ENCODE measurements around the gene SEC31A. TPM values are rescaled to one million over a fixed set of nuclear protein-coding genes. Genes with fewer than 3 reads are reported as not detected.
A peak's percentile ranks its signal among the peaks of the same experiment; 100 is the strongest.
"Not testable (repeated sequence)": the region's sequence is repeated elsewhere in the genome, so short reads cannot be mapped to it uniquely, and the experiment has no call there.

The SEC31A gene
- total RNA-seq, 2 experiments from 2014 or later = 87.8 to 88.1 TPM

DNA sequence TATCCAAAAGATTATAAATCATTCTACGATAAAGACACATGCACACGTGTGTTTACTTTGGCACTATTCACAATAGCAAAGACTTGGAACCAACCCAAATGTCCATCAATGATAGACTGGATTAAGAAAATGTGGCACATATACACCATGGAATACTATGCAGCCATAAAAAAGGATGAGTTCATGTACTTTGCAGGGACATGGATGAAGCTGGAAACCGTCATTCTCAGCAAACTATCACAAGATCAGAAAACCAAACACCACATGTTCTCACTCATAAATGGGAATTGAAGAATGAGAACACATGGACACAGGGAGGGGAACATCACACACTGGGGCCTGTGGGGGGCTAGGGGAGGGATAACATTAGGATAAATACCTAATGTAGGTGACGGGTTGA is 57.9 kb downstream of the SEC31A start:
- H3K27ac Mint-ChIP-seq; H3K4me3 Mint-ChIP-seq; H3K4me1 Mint-ChIP-seq (ENCODE audit: low read depth); CTCF ChIA-PET; H3K9me3 Mint-ChIP-seq; H3K27me3 Mint-ChIP-seq; POLR2A ChIA-PET; DNase-seq; intact Hi-C loops (cut with micrococcal nuclease): not testable (repeated sequence)
- peaks cover 33% of the 10 kb centered on the region for H3K36me3 Mint-ChIP-seq

DNA sequence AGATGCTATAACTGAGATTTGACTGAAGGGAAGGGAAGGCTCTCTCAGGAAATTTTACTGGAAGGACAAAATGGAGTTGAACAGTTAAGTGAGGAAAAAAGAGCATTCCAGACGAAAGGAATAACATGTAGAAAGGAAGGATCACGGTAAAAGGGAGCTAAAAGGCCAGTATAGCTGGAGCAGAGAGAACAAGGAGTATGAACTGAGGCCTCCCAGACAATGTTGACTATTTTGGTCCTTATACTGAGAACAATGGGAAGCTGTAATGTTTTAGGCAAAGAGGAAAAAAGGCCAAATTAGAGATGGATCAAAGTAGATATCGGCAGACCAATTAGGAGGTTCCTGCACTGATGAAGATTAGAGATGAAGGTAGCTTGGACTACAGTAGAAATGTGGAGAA is 65.5 kb downstream of the SEC31A start:
- Mint-ChIP-seq H3K27me3 (no peaks in the 10 kb centered on the region), H3K4me1 (ENCODE audit: low read depth) (peaks cover 2% of the 10 kb centered on the region), H3K4me3 (no peak overlapping the region), H3K27ac (no peak overlapping the region), H3K9me3 (no peaks in the 10 kb centered on the region), H3K36me3 (peaks cover 40% of the 10 kb centered on the region)
- intact Hi-C loops (cut with micrococcal nuclease) = no loop called here
- ChIA-PET POLR2A (no interaction called here), CTCF (interaction anchor here (1.1 kb wide), 1 partner anchor 9 kb away, joined by 4 read pairs; no protein-coding TSS in a partner anchor)
- no peak for DNase-seq

DNA sequence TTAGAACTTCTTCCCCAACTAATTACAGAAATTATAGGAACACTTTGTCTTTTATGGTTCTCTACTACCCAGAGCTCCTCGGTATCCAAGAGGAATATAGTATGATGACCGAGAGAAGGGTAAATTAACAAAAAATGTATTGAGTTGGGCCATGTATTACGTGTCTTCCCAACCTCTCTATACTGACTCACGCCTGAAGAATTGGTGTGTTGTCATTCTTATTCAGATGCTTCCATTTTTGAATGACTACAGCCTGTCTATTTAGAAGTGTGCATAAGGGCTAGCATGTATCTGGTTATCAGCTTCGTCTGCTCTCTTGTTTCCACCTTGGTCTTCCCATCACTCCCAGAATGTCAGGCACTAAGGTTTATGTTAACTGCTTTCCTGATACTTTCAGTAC is 67.9 kb downstream of the SEC31A start:
- ChIA-PET CTCF (no interaction called here), POLR2A (no interaction called here)
- Mint-ChIP-seq H3K36me3 (peaks cover 47% of the 10 kb centered on the region), H3K27me3 (no peaks in the 10 kb centered on the region), H3K9me3 (no peaks in the 10 kb centered on the region), H3K27ac (no peak overlapping the region), H3K4me3 (no peak overlapping the region), H3K4me1 (ENCODE audit: low read depth) (peaks cover 2% of the 10 kb centered on the region)
- no peak for DNase-seq
- intact Hi-C loops (cut with micrococcal nuclease) = no loop called here

DNA sequence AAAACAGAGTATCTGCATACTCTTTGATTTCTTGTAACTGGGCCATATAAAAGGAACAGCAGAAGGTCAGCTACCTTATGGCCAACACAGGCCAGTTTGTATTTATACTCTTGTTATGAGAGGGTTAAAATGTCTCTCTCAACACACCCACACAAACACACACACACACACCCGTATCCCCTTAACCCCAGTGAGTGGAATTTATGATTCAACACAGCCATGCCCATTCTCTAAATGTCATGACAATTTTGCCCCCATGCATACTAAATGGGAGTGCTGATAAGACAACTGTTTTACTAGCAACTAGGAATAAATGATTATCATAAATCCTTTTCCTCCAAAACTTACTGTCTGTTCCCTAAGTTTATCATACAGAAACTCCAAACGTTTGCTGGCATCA is 70.3 kb downstream of the SEC31A start:
- ChIA-PET CTCF (no interaction called here), POLR2A (no interaction called here)
- DNase-seq = no peak
- peaks cover 44% of the 10 kb centered on the region for H3K36me3 Mint-ChIP-seq
- H3K9me3 Mint-ChIP-seq = no peaks in the 10 kb centered on the region
- H3K27me3 Mint-ChIP-seq = no peaks in the 10 kb centered on the region
- peak overlapping the region; percentile 26 for H3K27ac Mint-ChIP-seq
- H3K4me1 Mint-ChIP-seq (ENCODE audit: low read depth) = peaks cover 2% of the 10 kb centered on the region
- intact Hi-C loops (cut with micrococcal nuclease) = no loop called here
- H3K4me3 Mint-ChIP-seq = no peak overlapping the region

DNA sequence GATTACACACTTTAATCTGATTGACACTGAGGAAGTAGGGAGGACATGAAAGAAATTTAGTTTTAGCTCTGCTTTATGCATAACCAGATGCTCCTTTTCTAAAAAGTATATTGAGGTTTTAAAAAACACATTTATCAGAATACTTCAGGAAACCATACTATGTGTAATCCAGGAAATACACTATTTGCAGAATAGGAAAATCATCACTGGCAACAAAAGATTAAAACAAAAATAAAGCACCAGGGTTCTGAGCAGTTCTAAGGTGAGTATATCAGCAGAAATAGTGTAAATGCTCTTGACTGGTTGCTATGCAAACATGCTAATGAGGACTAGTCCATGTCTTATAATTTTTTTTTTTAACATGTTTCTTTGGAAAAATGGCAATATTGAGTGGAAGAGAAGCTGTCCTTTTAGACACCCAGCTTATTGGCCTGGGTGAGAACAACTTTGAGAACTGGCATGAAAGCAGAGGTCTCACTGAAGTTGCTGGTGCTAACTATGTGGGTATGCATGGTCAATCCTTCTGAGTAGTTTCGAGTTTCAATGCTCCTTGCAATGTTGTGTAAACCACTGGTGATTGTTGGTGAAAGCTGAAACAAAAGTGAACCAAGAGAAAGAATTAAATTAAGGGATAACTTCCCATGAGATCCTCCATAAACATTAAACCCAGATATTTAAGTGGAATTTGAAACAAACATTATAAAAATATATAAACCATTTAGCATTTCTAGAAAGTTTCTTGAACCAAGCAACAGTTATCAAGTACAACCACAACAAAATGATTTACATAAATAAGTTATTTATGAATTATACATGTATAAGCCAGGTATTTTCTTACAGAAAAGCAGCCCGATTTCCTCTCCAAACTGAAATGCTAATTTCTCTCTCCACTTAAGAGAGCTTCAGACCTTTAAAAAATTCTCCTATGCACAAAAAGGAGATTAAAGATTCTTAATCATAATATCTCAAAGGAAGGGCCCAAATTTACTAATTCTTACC is 72.0 kb downstream of the SEC31A start:
- H3K36me3 Mint-ChIP-seq = peaks cover 33% of the 10 kb centered on the region
- POLR2A ChIA-PET = no interaction called here
- no peak overlapping the region for H3K27ac Mint-ChIP-seq
- H3K4me3 Mint-ChIP-seq = no peak overlapping the region
- CTCF ChIA-PET = interaction anchor here (1.0 kb wide), 1 partner anchor 142 kb away, joined by 3 read pairs; no protein-coding TSS in a partner anchor
- no peak for DNase-seq
- intact Hi-C loops (cut with micrococcal nuclease) = no loop called here
- no peaks in the 10 kb centered on the region for H3K27me3 Mint-ChIP-seq
- H3K4me1 Mint-ChIP-seq (ENCODE audit: low read depth) = peaks cover 2% of the 10 kb centered on the region
- H3K9me3 Mint-ChIP-seq = no peaks in the 10 kb centered on the region

DNA sequence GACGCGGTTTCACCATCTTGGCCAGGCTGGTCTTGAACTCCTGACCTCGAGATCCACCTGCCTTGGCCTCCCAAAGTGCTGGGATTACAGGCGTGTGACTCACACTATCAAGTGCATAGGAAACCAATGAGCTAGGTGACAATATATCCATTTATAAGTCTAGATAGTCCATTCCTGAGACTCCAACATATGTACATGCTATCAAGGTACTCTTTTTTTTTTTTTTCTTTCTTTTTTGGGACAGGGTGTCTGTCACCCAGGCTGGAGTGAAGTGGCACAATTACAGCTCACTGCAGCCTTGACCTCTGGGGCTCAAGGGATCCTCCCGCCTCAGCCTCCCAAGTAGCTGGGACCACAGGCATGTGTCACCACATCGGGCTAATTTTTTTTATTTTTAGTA is 74.1 kb downstream of the SEC31A start:
- CTCF ChIA-PET = interaction anchor here (0.8 kb wide), 1 partner anchor 9 kb away, joined by 4 read pairs; no protein-coding TSS in a partner anchor

DNA sequence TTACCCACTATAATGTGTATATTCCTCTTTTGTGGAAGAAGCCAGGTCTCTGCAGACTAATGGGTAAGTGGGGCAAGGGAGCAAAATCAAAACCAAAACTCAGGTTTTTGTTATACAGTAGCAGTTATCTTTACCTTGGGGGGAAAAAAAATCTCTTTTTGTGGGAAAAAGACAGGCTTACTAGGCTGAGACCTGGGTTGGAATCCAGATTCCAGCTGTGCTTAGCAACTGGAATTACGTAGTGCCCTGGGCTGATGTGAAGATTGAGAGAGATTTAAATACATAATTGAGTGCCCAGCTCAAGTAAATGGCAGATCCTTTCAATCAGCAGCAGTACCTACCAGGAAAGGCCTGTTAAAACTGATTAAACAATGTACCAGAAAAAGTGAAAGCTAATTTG is 76.9 kb downstream of the SEC31A start:
- ChIA-PET POLR2A (no interaction called here), CTCF (no interaction called here)
- no peak overlapping the region for H3K4me3 Mint-ChIP-seq
- no peak overlapping the region for H3K27ac Mint-ChIP-seq
- H3K36me3 Mint-ChIP-seq = peaks cover 14% of the 10 kb centered on the region
- intact Hi-C loops (cut with micrococcal nuclease) = no loop called here
- H3K4me1 Mint-ChIP-seq (ENCODE audit: low read depth) = no peaks in the 10 kb centered on the region
- H3K9me3 Mint-ChIP-seq = no peaks in the 10 kb centered on the region
- no peaks in the 10 kb centered on the region for H3K27me3 Mint-ChIP-seq
- no peak for DNase-seq

More for the DNA sequence above, 74.1 kb downstream of the SEC31A start:
- H3K36me3 Mint-ChIP-seq = peaks cover 20% of the 10 kb centered on the region
- DNase-seq; intact Hi-C loops (cut with micrococcal nuclease); H3K9me3 Mint-ChIP-seq; H3K4me1 Mint-ChIP-seq (ENCODE audit: low read depth); POLR2A ChIA-PET; H3K27me3 Mint-ChIP-seq; H3K27ac Mint-ChIP-seq; H3K4me3 Mint-ChIP-seq: not testable (repeated sequence)

DNA sequence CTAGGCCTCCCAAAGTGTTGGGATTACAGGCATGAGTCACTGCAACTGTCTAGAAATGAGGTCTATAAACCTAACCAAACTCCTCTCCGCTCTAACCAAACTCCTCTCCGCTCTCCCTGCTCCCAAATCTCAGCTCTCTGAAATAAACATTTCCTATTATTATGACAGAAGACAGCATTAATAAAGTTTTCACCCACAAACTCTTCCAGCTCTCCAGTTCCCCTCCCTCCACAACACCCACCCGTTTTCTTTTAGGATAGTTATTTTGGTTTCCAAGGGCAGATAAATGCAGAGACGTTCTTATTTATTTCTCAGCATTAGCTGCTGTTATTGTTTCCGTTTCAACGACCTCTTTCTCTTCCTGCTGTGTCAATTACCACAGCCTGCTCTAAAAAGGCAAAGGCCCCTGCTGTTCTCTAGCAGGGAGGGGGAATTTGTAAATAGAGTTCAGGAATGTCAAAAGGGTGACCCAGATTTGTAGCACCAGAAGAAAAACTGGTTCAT is 79.1 kb downstream of the SEC31A start:
- ChIA-PET POLR2A (no interaction called here), CTCF (no interaction called here)
- H3K27me3 Mint-ChIP-seq = peaks cover 2% of the 10 kb centered on the region

DNA sequence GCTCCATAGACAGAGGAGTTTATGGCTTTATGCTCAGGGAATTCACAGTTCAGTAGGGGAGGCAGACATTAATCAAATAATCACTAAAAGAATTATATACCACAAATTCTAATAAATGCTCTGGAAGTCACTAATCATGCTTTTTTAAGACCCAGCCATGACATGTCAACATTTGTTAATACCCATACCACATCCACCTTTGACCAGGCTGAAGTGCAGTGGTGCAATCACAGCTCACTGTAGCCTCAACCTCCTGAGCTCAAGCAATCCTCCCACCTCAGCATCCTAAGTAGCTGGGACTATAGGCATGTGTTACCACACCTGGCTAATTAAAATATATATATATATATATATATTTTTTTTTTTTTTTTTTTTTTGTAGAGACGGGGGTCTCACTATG is 79.6 kb downstream of the SEC31A start:
- intact Hi-C loops (cut with micrococcal nuclease) = no loop called here
- Mint-ChIP-seq H3K9me3 (no peaks in the 10 kb centered on the region), H3K36me3 (no peaks in the 10 kb centered on the region), H3K4me1 (ENCODE audit: low read depth) (no peaks in the 10 kb centered on the region), H3K4me3 (no peak overlapping the region), H3K27ac (no peak overlapping the region), H3K27me3 (peaks cover 2% of the 10 kb centered on the region)
- ChIA-PET CTCF (no interaction called here), POLR2A (no interaction called here)
- no peak for DNase-seq

More for the DNA sequence above, 79.1 kb downstream of the SEC31A start:
- Mint-ChIP-seq H3K27ac (no peak overlapping the region), H3K4me3 (no peak overlapping the region), H3K36me3 (peaks cover 2% of the 10 kb centered on the region), H3K4me1 (ENCODE audit: low read depth) (no peaks in the 10 kb centered on the region), H3K9me3 (no peaks in the 10 kb centered on the region)
- no peak for DNase-seq
- intact Hi-C loops (cut with micrococcal nuclease) = no loop called here

DNA sequence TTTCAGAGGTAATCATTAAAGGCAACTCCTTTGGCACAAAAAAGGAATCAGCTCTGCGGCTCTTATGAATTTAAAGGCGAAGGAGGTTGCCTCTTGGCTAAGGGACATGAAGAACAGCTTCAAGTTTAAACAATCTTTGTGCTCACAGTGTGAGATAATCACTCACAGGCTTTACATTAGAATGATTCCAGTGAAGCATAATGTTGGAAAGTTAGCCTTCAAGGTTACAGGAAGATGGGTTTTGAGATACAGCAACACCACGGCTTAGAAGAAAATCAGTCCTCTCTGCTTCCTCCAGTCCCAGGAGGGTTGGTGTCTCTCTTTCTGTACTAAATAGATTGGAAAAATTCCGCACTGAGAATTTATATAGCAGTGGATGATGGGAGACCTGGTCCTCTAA is 80.8 kb downstream of the SEC31A start:
- Mint-ChIP-seq H3K4me1 (ENCODE audit: low read depth) (no peaks in the 10 kb centered on the region), H3K4me3 (no peak overlapping the region), H3K27ac (no peak overlapping the region), H3K9me3 (no peaks in the 10 kb centered on the region), H3K27me3 (peaks cover 2% of the 10 kb centered on the region), H3K36me3 (no peaks in the 10 kb centered on the region)
- ChIA-PET POLR2A (no interaction called here), CTCF (no interaction called here)
- no peak for DNase-seq
- intact Hi-C loops (cut with micrococcal nuclease) = no loop called here

DNA sequence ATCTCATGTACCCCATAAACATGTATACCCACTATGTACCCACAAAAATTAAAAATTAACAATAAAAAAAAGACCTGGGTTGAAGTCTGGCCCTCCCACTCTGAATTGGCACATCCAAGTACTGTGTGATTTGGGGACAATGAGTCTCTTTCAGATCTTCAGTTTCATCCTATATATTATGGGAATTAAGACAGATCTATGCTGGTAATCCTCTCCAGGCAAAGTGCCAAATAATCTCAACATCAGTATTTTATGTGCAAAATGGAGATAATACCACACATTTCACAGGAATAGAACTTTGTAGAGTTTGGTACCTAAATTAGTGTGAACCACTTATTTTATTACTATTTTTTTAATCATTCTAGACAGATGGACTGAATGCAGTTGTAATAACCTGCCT is 81.3 kb downstream of the SEC31A start:
- POLR2A ChIA-PET = no interaction called here
- no peak overlapping the region for H3K4me3 Mint-ChIP-seq

DNA sequence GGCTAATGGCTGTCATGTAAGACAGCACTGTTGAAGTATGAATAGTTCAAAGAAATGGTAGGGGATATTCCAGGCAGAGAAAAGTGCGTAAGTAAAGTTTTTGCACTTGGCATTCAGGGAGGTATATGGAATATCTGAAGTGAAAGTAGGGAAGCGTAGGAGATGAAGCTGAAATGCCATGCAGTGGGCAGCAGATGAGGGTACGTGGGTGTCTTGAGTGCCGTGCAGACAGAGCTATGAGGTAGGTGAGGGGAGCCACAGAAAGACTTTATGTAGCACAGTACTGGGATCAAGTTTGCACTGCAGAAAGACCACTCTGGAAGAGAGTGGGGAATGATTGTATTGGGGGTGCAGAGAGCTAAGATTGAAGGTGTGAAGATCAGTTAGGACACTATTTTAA is 87.2 kb downstream of the SEC31A start:
- no peak overlapping the region for H3K4me3 Mint-ChIP-seq
- H3K9me3 Mint-ChIP-seq = no peaks in the 10 kb centered on the region
- peaks cover 22% of the 10 kb centered on the region for H3K27me3 Mint-ChIP-seq
- H3K27ac Mint-ChIP-seq = no peak overlapping the region
- no peaks in the 10 kb centered on the region for H3K36me3 Mint-ChIP-seq
- H3K4me1 Mint-ChIP-seq (ENCODE audit: low read depth) = peaks cover 6% of the 10 kb centered on the region
- intact Hi-C loops (cut with micrococcal nuclease) = no loop called here
- no peak for DNase-seq
- POLR2A ChIA-PET = no interaction called here
- CTCF ChIA-PET = no interaction called here

More for the DNA sequence above, 81.3 kb downstream of the SEC31A start:
- Mint-ChIP-seq H3K4me1 (ENCODE audit: low read depth) (no peaks in the 10 kb centered on the region), H3K27ac (no peak overlapping the region), H3K9me3 (no peaks in the 10 kb centered on the region), H3K36me3 (no peaks in the 10 kb centered on the region), H3K27me3 (peaks cover 2% of the 10 kb centered on the region)
- DNase-seq = no peak
- CTCF ChIA-PET = no interaction called here
- intact Hi-C loops (cut with micrococcal nuclease) = no loop called here

DNA sequence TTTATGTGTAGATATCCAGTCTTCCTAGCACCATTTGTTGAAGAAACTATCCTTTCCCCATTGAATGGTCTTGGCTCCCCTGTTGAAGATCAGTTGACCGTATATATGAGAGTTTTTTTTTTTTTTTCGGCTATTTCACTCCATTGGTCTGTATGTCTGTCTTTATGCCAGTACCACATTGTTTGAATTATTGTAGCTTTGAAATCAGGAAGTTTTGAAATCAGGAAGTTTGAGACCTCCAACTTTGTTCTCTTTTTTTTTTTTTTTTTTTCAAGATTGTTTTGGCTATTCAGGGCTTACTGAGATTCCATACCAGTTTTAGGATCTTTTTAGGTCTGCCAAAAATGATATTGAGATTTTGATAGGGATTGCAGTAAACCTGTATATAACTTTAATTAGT is 88.0 kb downstream of the SEC31A start:
- peaks cover 22% of the 10 kb centered on the region for H3K27me3 Mint-ChIP-seq
- H3K4me3 Mint-ChIP-seq = no peak overlapping the region
- intact Hi-C loops (cut with micrococcal nuclease) = no loop called here
- H3K36me3 Mint-ChIP-seq = no peaks in the 10 kb centered on the region
- peaks cover 6% of the 10 kb centered on the region for H3K4me1 Mint-ChIP-seq (ENCODE audit: low read depth)
- POLR2A ChIA-PET = no interaction called here
- CTCF ChIA-PET = no interaction called here
- H3K27ac Mint-ChIP-seq = no peak overlapping the region
- no peak for DNase-seq
- no peaks in the 10 kb centered on the region for H3K9me3 Mint-ChIP-seq

Measured in activated CD4-positive, alpha-beta memory T cell treated with anti-CD3 and anti-CD28 coated beads for 36 hours (primary cell).